Measurements from ENCODE around the gene RBMX.
"Not testable (repeated sequence)": the region's sequence is repeated elsewhere in the genome, so short reads cannot be mapped to it uniquely, and the experiment has no call there.

DNA sequence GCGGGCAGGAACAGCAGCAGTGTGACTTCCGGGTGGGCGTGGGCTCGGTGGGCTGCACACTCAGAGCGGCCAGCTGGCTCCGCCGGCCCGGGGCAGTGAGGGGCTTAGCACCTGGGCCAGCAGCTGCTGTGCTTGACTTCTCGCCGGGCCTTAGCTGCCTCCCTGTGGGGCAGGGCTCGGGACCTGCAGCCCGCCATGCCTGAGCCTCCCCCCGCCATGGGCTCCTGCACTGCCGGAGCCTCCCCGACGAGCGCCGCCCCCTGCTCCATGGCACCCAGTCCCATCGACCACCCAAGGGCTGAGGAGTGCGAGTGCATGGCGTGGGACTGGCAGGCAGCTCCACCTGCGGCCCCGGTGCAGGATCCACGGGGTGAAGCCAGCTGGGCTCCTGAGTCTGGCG, 40.9 kb upstream of the RBMX start:
- TF ChIP-seq, protein P1, sequence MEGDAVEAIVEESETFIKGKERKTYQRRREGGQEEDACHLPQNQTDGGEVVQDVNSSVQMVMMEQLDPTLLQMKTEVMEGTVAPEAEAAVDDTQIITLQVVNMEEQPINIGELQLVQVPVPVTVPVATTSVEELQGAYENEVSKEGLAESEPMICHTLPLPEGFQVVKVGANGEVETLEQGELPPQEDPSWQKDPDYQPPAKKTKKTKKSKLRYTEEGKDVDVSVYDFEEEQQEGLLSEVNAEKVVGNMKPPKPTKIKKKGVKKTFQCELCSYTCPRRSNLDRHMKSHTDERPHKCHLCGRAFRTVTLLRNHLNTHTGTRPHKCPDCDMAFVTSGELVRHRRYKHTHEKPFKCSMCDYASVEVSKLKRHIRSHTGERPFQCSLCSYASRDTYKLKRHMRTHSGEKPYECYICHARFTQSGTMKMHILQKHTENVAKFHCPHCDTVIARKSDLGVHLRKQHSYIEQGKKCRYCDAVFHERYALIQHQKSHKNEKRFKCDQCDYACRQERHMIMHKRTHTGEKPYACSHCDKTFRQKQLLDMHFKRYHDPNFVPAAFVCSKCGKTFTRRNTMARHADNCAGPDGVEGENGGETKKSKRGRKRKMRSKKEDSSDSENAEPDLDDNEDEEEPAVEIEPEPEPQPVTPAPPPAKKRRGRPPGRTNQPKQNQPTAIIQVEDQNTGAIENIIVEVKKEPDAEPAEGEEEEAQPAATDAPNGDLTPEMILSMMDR (IDR thresholded peaks at IDR 0.05), result not testable (repeated sequence)
- TF ChIP-seq POLR2AphosphoS5 (IDR thresholded peaks at IDR 0.05); POLR2A (IDR thresholded peaks at IDR 0.05; ENCODE audit: low read depth); EP300 (IDR thresholded peaks at IDR 0.05): not testable (repeated sequence)
